ACHN (cell line): ENCODE measurements around the gene KRT80.

Experiments used
- DNase-seq: peaks from one replicate; pipeline ENCODE4 v3.0.0-alpha.2; 2015
- in situ Hi-C: cut with HindIII; loops from 2 replicates; pipeline ENCODE4 v1.10.0; 2017; ENCODE audit warnings: low sequenced_read_pairs, low pct_ligation_motif_present, low pct_unique_long_range_greater_than_20kb

KRT80 gene

DNA sequence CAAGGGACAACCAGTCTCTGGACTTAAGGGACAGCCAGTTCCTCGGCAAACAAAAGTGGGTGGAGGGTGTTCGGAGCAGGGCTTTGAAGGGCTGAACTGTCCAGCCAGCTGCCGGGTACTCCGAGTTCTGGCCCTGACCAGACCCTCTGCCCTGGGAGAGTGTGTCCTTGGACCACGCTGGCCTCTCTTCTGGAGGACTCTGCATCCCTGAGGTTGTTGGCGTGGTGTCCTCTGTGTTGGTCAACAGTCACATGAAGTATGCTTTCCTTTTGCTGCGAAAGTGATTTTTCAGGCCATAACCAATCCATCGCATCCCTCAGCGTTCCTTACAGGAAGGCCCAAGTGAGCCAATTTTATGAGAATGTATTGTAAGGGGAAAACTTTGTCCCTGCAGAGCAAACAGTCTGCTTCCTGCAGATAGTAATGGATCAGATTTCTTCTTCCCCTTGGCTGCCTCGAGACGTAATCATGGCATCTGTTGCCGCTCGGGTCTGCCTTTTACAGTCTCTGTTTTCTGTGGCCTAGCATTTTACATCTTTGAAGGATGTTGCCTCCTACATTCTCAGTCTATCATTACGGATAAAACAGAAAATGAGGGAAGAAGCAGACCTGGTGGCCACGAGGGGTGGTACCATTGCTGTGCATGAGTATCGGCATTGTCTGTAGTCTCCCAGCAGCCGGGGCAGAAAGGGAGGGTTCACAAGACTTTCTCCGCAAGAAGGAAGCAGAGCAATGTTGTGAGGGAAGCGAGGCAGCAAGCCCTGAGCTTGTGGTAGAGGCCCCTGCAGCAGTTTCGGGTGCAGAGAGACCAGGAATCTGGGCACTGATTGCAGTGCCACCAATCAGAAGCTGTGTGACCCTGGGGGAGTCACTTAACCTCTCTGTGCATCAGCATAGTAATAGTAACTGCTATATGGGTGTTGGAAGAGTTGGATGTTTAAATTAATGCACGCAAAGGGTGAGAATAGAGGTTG is 64.9 kb downstream of the KRT80 start:
- in situ Hi-C loops = no loop called here
- DNase-seq = no peak

DNA sequence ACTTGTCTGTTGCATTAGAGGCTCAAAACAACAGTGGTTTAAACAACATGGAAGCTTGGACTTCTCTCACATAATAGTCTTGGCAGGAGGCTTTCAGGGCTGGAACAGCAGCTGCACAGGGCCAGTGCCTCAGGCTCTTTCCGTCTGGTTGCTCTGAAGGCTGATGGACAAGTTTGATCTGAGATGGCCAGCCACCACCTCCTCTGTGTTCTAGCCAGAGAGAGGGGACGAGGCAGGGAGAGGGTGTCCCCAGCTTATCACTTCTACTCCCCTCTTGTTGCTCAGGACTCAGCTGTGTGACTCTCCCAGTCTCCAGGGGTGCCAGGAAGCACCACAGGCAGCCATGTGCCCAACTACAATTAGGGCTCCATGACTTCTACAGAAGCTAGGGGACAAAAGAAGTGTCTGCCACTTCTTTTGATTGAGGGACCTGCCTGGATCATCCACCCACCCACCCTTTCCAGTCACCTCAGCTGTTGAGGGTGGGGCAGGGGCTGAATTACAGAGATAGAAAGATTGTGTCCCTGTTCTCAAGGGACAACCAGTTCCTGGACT is 65.7 kb downstream of the KRT80 start:
- in situ Hi-C loops = no loop called here
- DNase-seq = no peak

GRCh38 chr12:52125476-52125900 is 66.3 kb downstream of the KRT80 start:
- in situ Hi-C loops = no loop called here
- DNase-seq = no peak

GRCh38 chr12:52123487-52124186 is 68.2 kb downstream of the KRT80 start:
- no peak for DNase-seq
- in situ Hi-C loops = no loop called here

GRCh38 chr12:52122904-52123303 is 68.9 kb downstream of the KRT80 start:
- DNase-seq = no peak
- in situ Hi-C loops = no loop called here

- in situ Hi-C loops = no loop called here
- no peak for DNase-seq
These were observed 69.3 kb downstream of the KRT80 start for GRCh38 chr12:52122540-52122871.

DNA sequence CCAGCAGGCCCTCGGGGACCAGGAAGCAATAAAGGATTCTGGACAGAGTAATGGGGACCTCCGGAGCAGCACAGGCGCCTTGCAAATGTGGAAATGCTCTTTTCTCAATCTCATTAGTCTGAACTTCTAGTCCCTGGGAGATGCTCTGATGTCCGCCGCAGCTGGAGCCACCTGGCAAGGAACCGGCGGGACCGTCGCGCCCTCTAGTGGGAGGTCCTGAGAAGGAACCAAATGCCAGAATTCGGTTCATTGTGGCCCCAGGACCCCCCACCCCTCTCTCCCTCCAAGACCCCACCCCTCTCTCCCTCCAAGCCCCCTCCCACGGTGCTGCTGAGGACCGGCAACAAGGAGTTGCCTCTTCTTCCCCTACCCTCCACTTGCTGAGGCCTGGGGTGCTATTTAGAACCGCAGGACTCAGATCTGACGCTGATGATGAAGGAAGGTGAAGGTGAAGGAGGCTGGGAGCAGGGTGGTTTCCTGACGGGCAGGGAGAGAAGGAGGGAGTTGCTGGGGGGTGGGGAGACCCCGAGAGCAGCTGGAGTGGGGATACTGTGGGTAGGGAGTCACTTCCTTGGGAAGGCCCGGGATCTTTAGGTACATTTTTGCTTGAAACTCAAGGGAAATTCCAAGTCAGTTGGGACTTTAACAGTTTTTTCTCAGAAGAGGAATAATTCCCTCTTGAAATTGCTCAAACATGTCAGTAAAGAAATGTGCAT is 69.8 kb downstream of the KRT80 start:
- in situ Hi-C loops = no loop called here
- DNase-seq = peak; percentile 71

DNA sequence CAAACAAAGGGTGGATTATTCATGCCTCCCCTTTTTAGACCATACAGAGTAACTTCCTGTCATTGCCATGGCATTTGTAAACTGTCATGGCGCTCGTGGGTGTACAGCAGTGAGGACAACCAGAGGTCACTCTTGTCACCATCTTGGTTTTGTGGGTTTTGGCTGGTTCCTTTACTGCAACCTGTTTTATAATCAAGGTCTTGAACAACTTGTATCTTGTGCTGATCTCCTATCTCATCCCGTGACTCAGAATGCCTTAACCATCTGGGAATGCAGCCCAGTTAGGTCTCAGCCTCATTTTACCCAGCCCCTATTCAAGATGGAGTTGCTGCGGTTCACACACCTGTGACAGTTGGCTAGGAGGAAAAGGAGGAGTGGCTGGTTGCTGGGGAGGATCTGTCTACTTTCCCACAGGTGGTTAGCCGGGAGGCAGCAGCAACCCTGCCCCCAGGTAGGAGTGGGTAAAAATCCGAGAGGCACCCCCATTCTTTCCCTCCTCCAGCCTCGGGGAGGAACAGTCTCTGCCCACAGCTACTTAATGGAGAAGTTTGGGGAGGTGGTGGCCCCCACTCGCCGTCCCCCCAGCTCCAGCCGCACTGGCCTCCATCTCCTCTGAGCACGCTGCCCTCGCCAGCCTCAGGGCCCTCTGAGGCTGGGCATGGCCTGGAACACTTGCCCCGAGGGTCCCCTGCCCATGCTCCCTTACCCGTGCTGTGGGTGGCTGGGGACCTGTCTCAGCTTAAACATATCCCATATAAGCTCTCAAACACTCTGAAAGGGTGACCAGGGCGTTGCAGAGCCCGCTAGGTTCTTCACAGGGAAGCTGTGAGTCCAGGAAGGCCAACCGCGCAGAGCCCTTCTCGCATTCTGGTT is 70.6 kb downstream of the KRT80 start:
- DNase-seq = no peak
- in situ Hi-C loops = no loop called here

DNA sequence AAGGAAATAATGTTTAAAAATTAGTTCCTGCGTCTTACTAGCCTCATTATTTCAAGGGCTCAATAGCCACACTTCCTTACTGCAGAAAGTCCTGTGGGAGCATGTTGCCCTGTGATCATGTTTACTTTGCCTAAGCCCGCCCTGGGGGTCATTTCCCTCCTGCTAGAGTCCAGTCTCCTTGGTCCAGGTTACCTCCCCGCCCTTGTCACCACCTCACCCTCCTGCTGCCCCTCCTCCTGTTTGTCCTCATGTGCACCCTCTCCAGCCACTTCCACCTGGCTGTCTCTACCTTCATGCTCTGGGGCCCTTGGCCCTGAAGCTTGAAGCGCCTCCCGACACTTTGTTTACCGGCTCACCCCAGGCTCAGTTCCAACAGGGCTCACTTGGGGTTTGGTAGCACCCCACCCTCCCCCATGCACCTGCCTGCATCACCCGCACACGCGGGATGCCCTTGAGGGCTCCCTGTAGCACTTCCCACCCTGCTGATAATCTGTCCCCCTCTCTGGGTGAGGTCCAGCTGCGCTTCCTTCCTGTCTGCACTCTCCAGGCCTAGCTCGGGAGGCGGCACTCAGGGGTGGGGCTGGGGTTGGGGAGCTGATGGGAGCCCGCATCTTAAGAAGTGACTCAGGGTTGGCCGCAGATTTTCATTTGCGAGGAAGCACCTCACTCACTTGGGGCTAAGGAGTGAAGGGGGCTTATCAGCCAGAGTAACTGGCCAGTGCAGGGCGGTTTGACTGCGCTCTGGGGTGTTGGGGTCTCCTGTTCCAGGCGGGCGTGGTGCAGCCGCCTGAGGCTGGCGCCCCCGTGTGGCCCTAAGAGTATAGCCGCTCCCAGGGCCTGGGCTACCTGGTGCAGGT is 72.2 kb downstream of the KRT80 start:
- in situ Hi-C loops = loop anchor here (5.0 kb wide), 1 partner anchor 87 kb away; no protein-coding TSS in a partner anchor
- peak; percentile 30 for DNase-seq
